HG03457 (cell line): ENCODE data around the gene ACTBL2.
"Not testable (repeated sequence)": the region's sequence is repeated elsewhere in the genome, so short reads cannot be mapped to it uniquely, and the experiment has no call there.

Experiments used
- ATAC-seq: cut with Tn5 transposase; IDR thresholded peaks from one replicate; pipeline ENCODE4 v1.9.1; 2021; ENCODE audit warnings: moderate number of reproducible peaks; ENCODE audit not compliant: unreplicated experiment

The ACTBL2 gene

DNA sequence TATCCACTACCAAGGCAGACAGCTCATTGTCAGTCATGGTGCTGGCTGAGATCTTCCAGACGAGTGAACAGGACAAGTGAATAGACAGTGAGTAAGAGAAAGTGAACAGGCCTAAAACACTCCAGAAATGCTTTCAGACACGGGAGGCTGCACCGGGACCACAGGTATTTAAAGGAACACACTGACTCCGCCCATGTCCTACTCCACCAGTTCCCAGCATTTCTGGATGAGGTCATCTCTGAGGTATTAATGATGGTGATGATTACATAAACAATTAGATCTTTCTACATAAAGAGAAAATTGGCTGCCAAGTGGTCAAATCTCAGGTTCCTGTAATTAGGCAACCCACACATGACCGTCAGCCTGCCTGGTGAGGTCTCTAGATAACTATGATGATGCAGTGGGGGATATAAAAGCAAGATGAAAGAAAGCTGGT, at the start of gene ACTBL2:
Gene ACTBL2, minus strand, starts transcription at position 141 of the 436 bp plus-strand sequence. Its CDS starts 104 bp downstream, at position 37.
- no peak for ATAC-seq

DNA sequence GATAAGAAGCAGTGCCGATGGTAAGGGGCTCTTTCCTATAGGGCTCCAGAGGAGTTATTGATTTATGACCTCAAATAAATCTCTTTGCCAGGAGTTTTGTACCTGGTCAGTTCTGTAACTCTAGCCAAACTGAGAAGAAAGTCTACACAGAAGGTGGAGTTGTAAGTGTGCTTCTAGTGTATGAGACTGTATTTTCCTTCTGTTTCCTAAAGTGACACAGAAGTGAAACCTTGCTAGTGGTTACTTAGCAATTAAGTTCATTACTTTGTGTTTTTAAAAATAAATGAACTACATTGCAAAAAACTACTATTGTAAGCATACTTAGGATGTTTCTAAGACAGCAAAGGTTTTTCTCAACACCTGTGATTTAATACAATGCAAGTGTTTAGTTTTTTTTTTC, 48.7 kb upstream of the ACTBL2 start:
- peak; percentile 66 for ATAC-seq

DNA sequence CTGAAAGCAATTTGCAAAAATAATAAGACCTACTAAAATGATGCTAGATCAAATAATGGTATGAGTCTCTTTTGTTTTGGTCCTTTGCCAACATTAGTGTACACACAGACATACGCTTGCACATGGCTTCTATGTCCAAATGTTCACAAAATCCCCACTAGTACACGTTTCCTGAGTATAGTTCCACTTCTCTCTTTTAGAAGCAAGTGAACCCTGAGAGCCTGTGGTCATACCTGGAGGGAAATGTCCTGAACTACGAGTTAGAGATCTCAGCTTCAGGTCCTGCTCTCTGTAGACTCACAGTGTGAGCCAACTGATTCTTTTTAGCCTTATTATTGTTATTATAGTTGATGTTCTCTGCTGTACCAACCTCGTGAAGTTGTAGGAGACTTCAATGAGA, 47.3 kb upstream of the ACTBL2 start:
- peak; percentile 67 for ATAC-seq

DNA sequence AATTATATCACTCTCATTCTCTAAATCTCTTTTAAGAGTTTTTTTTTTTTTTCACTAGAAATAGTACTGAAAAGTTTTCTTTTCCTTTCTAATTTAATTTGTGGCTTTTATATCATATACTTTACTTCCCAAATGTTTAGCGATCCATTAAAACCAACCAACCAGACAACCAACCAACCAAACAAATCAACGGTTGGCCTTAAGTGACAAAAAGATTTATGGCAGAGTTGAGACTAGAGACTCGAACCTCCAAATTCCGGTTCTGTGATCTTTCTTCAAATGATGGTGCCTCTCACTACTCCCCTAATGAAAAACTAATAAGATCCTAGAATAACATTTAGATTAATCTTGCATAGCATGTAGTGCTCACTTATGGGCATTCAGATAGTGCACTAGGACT, 45.3 kb upstream of the ACTBL2 start:
- no peak for ATAC-seq

DNA sequence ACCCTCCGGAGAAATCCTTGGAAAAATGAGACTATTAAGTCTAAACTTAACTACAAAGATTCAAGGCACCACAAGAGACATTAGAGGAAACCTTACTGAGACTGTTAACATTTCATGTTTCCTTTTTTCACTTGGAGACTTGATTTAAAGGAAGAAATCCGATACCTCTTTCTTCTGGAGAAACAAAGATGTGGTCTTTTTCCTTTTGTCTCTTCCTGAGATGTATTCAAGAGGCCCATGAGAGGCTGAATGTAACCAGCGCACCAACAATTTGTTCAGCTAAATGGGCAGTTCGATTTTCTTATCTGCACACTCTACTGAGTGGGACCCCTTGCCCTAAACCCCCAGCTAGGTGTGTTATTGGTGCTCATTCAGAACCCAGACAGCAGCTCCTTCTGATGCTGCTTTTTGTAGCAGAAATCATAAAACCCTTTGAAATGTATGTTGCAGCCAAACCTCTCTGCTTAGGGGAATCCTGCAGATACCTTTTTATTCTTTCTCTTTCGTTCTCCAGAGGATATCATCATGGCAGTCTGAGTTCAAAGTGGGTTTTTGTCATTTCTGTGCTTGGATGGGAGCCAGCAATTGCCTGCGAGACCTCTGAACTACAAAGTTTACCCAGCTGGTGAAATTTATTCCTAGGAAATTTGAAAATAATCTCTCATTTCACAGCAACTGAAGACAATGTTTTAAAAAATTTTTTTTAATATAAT, 41.9 kb upstream of the ACTBL2 start:
- no peak for ATAC-seq

DNA sequence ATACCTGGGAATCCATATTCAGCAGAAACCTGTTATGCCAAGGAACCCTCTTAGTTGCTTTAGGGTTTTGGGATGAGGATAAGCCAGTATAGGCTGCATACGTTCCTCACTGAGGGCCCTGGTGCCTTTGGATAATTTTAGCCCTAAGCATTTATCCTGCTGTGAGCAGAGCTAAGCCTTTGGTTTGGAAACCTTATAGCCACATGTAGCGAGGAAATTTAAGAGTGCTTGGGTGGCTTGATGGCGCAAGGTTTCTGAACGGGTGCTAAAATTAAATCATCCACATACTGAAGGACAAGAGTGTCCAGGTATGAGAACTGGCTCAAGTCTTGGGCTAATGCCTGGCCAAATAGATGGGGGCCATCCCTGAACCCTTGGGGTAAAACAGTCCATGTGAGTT, 39.9 kb upstream of the ACTBL2 start:
- not testable (repeated sequence) for ATAC-seq

DNA sequence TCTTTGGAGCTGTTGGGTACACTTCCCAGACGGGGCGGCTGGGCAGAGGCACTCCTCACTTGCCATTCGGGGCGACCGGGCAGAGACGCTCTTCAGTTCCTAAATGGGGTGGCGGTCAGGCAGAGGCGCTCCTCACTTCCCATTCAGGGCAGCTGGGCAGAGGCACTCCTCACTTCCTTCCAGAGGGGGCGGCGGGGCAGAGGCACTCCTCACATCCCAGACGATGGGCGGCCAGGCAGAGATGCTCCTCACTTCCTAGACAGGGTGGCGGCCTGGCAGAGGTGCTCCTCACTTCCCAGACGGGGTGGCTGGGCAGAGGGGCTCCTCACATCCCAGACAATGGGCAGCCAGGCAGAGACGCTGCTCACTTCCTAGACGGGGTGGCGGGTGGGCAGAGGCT, 35.8 kb upstream of the ACTBL2 start:
- ATAC-seq = not testable (repeated sequence)

DNA sequence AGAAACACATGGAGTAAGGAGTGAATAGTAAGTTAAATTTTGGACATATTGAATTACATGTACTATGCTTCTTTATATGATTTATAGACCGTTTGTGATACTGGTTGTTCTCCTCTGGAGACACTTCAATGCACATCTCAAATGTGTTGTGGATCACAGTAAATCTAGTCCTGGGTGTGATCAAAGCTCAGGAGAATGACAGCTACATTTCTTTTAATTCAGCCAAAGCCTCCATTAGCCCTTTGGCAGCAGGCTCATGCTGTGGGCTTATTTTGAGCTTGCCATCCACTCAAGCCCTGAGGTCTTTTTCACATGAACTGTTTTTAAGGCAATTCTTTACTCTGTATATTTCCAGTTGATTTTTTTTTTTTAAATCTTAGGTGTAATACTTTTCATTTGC, 34.6 kb upstream of the ACTBL2 start:
- ATAC-seq = no peak

DNA sequence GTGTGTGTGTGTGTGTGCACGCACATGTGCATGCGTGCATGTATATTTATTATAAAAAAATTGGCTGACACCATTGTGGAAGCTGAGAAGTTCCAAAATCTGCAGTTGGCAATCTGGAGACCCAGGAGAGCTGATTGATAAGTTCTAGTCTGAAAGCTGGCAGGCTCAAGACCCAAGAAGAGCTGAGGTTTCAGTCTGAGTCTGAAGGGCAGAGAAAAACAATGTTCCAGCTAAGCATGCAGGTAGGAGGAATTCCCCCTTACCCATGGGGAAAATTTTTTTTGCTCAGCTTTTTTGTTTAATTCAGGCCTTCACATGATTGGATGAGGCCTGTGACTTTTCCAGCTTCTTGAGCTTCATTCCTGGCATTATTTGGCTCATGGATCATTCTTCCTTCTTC, 31.2 kb upstream of the ACTBL2 start:
- ATAC-seq = no peak

DNA sequence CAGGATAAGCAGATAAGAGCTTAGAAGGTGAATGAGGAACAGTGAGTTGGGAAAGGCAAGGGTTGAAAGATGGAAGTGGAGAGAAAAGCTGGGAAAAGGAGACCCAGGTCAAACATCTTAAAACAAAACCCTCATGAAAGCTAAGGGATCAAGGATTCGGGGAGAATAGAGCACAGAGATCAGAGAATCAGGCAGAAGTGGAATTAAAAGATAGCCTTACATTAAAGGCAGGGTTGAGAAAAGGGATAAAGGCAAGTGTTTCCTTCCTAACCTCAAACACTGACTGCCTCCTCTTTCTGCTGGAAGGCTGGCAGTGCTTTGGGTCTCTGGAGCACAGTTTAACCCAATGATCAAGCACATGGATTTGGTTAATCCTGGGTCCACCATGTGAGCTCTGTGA, 28.7 kb upstream of the ACTBL2 start:
- no peak for ATAC-seq

DNA sequence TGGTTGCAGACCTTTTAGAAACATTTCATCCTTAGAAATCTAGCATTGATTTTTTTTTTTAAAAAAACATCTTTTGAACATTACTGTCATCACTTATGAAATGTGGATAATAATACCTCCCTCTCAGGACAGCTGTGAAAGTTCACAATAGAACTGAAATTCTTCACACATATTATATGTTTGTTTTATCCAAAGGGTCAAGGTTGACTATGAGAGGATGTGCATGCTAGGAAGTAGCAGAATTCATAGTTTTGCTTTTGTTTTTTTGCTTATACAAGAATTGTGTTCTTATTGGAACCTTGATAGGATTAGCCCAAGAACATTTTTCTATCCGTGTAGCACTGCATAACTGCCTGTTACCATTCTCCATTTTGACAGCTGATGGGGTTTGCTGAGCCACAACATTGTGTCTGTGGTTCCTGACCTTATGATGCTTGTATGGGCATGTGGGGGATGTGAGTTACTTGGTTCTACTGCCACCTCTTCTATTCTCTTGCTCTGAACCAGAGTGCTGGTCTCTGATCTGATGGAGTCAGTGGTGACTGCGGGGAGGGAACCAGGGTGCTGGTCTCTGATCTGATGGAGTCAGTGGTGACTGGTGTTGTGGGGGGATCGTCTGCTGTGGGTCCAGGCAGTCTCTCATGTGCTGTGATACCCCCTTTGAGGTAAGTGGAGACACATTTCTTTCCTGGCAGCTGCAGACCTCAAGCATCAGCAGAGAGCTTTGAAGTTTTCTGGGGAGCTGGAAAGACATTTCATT, 27.1 kb upstream of the ACTBL2 start:
- ATAC-seq = no peak

DNA sequence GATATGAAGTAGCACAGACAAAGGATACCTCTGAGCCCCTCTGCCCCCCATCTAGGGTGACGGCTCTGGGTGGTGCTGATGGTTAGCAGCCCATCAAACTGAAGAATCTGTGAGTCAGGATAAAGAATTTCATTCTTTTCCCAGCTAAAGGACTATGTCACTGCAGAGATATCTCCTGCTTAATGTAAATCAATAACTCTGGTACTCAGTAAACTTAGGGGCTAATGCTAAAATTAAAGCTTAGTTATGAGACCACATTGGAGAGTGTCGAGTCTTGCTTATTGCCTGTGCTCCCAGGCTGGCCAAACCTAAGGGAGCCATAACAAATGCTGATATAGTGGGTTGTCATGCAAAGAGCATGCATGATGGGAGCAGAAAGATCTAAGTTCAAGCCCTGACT, 25.6 kb upstream of the ACTBL2 start:
- no peak for ATAC-seq

DNA sequence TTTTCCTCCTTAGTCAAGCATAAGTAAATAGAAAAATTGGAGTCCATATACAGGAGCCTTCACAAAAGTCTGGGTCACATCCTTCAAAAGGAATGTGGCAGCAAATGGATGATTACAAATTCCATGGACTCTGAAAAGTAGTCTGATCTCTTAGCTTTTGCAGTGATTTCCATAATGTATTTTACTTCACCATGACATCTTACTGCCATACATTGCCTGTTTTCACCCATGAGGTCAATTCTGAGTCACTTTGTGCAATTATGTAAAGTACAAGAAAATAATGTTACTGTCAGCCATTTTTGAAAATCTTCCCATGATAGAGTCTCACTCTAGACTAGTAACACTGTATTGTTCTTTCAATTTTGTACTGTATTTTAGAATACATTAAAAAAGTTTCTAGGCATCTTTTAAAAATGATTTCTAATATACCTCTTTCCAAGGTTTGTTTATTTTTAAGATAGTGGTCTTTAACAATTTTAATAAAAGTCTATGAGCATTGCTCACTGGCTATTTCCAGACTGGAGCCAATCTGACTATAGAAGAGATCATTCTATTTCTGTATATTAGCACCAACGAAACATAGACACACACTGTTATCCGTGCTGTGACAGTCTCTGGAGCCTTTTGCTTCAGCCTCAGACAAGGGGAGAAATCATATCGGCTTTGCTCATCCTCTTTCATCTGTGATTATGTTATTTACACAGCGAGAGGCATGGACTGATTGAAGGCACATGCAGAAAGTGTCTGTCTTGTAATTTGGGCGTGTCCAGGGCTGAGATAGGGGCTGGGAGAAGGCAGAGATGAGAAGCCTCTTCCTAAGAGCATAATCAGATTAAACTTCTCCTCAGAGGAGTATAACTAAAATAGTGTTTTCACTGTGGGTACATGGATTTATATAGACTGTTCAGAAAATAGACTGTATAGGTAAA, 22.9 kb upstream of the ACTBL2 start:
- ATAC-seq = no peak

DNA sequence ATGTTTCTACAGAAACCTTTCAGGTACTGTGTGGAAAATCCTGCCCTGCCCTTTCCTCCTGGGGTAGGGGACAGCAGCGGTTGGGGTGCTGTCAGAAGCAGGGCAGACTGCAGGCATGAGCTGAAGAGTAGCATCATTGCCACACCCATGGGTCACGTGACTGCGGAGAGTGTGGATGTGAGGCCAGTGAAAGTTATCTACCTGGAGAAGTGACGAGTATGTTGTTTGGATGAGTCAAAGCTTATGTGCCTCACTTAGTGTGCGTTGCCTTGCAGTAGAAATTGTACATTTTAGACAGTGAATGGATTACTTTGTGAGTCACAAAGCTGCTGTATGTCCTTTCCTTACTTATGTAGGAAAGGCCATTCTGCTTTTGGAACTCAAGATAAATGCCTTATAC, 21.7 kb upstream of the ACTBL2 start:
- ATAC-seq = no peak

DNA sequence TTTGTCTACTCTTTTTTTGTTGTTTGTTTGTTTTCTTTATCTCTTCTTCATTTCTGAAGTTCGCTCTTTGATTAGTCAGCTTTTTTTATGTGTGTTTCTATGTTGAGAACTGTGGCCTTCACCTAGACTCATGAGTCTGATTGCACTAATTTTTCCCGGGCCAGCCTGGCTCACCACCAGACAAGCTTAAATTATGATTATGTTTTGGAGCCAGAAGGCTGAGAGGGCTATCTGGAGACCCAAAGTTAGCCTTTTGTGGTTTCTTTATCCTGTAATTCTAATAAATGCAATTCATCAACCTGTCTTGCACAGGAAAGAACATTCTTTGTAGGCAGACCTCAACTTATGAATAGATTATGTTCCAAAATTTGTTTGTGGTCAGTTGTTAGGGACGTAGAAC, 20.8 kb upstream of the ACTBL2 start:
- no peak for ATAC-seq

DNA sequence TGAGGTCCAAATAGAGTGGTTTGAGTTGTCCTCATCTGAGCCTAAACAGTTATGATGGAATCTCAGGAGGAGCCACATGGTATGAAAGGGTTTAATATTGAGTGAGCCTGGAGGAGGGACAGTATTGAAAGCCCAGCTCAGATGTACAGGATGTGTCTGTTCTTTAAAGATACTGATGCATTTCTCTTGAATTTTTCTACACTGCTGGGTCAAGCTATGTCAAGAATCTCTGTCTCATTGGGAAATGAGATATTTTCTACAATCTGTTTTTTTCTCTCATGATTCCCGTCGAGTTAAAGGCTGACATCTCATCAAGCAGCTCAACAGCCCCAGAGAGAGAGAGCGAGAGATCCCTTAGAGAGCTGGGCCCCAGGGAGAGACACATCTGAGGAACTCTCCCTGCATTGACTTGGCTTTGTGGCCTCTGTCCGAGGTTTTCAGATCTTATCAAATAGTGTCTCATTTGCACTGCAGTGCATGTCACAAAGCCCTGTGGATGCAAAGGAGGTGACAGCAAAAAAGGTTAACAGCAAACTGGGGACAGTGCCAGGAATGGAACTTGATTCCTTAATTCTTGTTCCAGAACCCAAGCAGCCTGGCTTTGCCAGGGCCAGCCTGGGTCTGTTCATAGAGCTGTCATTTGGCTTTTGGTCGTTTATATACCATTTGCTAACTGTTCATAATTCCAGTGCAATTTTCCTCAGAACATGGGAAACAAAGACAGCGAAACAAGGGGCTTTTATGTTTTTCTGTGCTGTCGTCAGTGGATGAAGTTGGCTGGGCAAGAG, 19.0 kb upstream of the ACTBL2 start:
- ATAC-seq = no peak

DNA sequence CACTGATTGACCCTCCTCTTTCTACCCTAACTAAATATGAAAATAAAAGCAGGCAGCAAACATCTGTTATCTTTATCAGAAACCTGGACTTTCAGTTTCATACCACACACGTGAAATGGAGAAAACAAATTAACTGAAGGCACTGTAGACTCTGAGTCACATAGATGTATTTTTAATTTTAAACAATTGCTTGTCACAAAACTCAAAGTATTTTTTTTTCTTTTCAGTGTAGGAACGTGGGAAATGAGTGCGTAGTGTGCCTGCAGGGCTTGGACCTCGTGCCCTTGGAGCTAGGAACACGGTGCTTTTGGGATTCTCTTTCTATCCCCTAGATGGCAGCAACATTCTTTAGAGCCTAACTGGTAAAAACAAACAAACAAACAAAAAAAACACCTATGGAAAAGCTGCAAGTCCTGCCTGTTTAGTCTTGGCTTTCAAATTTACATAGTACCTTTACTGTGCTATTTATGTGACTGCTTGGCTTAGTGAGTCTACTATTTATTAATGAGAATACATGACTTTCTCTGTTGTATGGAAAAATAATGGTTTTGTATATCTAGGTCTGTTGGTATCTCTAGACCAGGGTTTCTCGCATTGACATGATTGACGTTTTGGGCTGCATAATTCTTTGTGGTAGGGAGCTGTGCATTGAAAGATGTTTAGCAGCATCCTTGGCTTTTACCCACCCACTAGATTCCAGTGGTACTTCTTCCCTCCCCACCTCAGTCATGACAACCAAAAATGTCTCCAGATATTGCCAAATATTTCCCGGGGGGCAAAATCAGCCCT, 16.8 kb upstream of the ACTBL2 start:
- ATAC-seq = peak; percentile 83

DNA sequence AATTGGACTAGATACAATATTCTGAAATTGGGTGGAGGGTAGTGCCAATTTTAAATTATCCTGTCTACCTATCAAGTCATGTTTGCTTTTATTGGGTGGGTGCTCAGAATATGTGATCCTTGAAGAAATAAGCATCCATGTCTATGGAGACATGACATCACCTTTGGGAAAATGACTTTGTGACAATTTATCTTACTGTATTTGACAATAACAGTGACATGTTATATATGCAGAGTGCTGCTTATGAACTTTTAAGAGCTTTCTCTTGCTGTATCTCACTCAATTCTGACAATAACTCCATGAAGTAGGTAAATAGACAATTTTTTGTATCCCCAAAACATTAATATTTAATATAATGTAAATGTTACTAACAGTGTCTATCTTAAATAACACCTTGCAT, 15.1 kb upstream of the ACTBL2 start:
- no peak for ATAC-seq

DNA sequence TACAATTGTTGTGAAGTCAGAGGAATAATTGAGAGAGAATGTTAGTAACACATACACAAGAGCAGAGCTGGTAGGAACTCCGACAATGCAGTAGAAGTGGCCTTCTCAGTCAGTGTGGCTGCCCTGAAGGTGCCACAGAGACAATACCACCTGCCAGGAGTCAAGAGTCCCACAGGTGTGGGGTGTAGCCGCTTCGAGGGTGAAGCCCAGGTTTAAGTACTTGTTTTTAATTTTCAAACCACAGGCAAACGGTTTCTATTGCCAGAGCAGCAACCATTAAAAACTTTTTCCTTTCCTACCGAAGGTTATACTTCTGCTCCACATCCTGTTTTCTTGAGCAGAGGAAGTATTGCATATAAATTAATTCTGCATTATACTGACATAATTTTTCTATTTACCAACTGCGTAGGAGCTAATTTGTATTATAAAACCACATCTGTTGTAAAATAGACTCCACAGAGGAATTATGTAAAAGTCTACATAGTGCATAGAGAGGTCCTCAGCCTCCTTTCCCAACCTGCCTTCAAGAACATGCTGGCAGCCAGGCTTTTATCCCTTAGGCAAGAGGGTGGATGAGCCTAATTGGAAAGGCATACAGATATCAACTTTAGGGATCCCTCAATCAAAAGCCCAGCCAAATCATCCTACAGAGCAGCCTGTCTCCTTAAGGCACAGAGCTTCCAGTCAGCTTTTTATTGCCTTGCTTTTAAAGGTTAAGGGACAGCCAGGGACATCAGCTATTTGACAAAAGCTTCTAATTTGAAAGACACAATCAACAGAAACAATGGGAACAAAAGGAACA, 12.9 kb upstream of the ACTBL2 start:
- no peak for ATAC-seq
